ENCODE measurements around the gene PCDHGC5. TPM values are rescaled to one million over a fixed set of nuclear protein-coding genes. Genes with fewer than 3 reads are reported as not detected.
A peak's percentile ranks its signal among the peaks of the same experiment; 100 is the strongest.

The PCDHGC5 gene
- total RNA-seq, 2 donors from 2014 or later = 0.32 to 0.64 TPM

- no peaks in the 10 kb centered on the region for H3K36me3 ChIP-seq
- intact Hi-C loops (cut with DNase I) = no loop called here
- no peak for DNase-seq
- H3K4me1 ChIP-seq = peaks cover 8% of the 10 kb centered on the region
- no peak overlapping the region for H3K27ac ChIP-seq
- H3K27me3 ChIP-seq = no peaks in the 10 kb centered on the region
- TF ChIP-seq, protein P1, sequence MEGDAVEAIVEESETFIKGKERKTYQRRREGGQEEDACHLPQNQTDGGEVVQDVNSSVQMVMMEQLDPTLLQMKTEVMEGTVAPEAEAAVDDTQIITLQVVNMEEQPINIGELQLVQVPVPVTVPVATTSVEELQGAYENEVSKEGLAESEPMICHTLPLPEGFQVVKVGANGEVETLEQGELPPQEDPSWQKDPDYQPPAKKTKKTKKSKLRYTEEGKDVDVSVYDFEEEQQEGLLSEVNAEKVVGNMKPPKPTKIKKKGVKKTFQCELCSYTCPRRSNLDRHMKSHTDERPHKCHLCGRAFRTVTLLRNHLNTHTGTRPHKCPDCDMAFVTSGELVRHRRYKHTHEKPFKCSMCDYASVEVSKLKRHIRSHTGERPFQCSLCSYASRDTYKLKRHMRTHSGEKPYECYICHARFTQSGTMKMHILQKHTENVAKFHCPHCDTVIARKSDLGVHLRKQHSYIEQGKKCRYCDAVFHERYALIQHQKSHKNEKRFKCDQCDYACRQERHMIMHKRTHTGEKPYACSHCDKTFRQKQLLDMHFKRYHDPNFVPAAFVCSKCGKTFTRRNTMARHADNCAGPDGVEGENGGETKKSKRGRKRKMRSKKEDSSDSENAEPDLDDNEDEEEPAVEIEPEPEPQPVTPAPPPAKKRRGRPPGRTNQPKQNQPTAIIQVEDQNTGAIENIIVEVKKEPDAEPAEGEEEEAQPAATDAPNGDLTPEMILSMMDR (IDR thresholded peaks at IDR 0.05) = no peak
- H3K9me3 ChIP-seq = no peaks in the 10 kb centered on the region
- H3K4me3 ChIP-seq = no peak overlapping the region
- no peak overlapping the region for H3K9ac ChIP-seq (ENCODE audit: low read depth in 2 of 2, low read length in 2 of 2)
Measured at GRCh38 chr5:141510850-141511601, 22.1 kb downstream of the PCDHGC5 start.

GRCh38 chr5:141511771-141512325 is 23.0 kb downstream of the PCDHGC5 start:
- Histone ChIP-seq H3K4me3 (no peak overlapping the region), H3K9ac (ENCODE audit: low read depth in 2 of 2, low read length in 2 of 2) (peak overlapping the region in 1 of 2 donors; percentile 57), H3K27ac (no peak overlapping the region), H3K9me3 (no peaks in the 10 kb centered on the region), H3K36me3 (no peaks in the 10 kb centered on the region), H3K27me3 (no peaks in the 10 kb centered on the region), H3K4me1 (peaks cover 8% of the 10 kb centered on the region)
- TF ChIP-seq, protein P1 (IDR thresholded peaks at IDR 0.05) = no peak
- DNase-seq = no peak
- intact Hi-C loops (cut with DNase I) = no loop called here

DNA sequence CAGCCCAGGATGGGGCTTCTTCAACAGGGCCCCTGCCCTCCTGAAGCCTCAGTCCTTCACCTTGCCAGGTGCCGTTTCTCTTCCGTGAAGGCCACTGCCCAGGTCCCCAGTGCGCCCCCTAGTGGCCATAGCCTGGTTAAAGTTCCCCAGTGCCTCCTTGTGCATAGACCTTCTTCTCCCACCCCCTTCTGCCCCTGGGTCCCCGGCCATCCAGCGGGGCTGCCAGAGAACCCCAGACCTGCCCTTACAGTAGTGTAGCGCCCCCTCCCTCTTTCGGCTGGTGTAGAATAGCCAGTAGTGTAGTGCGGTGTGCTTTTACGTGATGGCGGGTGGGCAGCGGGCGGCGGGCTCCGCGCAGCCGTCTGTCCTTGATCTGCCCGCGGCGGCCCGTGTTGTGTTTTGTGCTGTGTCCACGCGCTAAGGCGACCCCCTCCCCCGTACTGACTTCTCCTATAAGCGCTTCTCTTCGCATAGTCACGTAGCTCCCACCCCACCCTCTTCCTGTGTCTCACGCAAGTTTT is 23.6 kb downstream of the PCDHGC5 start:
- Histone ChIP-seq H3K27ac (peak overlapping the region; percentile 70), H3K27me3 (no peaks in the 10 kb centered on the region), H3K4me1 (peaks cover 8% of the 10 kb centered on the region), H3K9ac (ENCODE audit: low read depth in 2 of 2, low read length in 2 of 2) (peak overlapping the region; percentile 57 to 64), H3K9me3 (no peaks in the 10 kb centered on the region), H3K4me3 (peak overlapping the region; percentile 36), H3K36me3 (no peaks in the 10 kb centered on the region)
- peak; percentile 94 for DNase-seq
- TF ChIP-seq, protein P1 (IDR thresholded peaks at IDR 0.05) = peak; percentile 86
- intact Hi-C loops (cut with DNase I) = no loop called here

DNA sequence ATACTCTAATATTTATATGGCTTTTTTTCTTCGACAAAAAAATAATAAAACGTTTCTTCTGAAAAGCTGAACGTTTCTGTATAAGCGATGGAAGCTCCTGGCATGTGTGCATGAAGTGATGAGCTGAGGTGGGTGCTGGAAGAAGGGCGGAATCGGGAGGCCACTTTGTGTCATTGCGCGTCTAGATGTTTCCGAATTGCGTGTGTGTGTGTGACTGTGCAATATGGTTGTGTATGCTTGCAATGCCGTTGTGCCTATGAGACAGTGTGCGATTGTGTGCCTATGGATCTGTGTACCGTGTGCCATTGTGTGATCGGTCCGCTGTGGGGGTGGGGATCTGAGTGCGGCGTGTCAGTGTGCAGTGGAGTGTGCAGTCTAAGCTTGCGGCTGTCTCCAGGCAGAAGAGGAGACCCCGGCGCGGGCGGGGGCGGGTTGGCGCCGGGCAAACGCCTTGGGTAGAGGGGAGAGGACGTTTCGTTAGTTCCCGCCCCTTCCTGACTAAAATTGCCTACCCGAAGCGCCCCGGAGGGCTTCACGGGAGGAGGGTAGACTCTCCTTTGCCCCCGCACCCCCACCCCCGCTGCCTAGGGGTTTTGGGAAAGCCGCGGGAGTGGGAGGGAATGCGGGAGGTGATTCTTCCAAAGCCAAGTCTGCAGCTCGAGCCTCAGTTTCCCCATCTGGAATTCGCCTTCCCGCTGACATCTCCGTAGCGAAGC is 24.2 kb downstream of the PCDHGC5 start:
- Histone ChIP-seq H3K27ac (peak overlapping the region; percentile 70), H3K9ac (ENCODE audit: low read depth in 2 of 2, low read length in 2 of 2) (peak overlapping the region; percentile 52 to 64), H3K9me3 (no peaks in the 10 kb centered on the region), H3K4me1 (peaks cover 8% of the 10 kb centered on the region), H3K36me3 (no peaks in the 10 kb centered on the region), H3K27me3 (no peaks in the 10 kb centered on the region), H3K4me3 (peak overlapping the region; percentile 36)
- intact Hi-C loops (cut with DNase I) = no loop called here
- TF ChIP-seq, protein P1 (IDR thresholded peaks at IDR 0.05) = no peak
- peak; percentile 48 for DNase-seq

- peak; percentile 60 for DNase-seq
- no peaks in the 10 kb centered on the region for H3K9me3 ChIP-seq
- H3K27ac ChIP-seq = peak overlapping the region; percentile 70
- peak overlapping the region; percentile 52 to 64 for H3K9ac ChIP-seq (ENCODE audit: low read depth in 2 of 2, low read length in 2 of 2)
- no peaks in the 10 kb centered on the region for H3K27me3 ChIP-seq
- H3K4me3 ChIP-seq = peak overlapping the region; percentile 36
- H3K36me3 ChIP-seq = no peaks in the 10 kb centered on the region
- peaks cover 8% of the 10 kb centered on the region for H3K4me1 ChIP-seq
- intact Hi-C loops (cut with DNase I) = no loop called here
- TF ChIP-seq, protein P1 (IDR thresholded peaks at IDR 0.05) = no peak
Measured at GRCh38 chr5:141513627-141514329, 24.9 kb downstream of the PCDHGC5 start.

Measured in colonic mucosa (tissue), 4 donors.